Duodenal mucosa (tissue), 2 donors: ENCODE data around the gene MAP7D1.
"Not testable (repeated sequence)": the region's sequence is repeated elsewhere in the genome, so short reads cannot be mapped to it uniquely, and the experiment has no call there.

Experiments
- H3K27ac ChIP-seq: one replicate; pipeline ENCODE4 v1.7.0; 2013; ENCODE audit warnings: low read depth, low read length
- H3K27me3 ChIP-seq, 2 donors: one replicate each; pipeline ENCODE4 v1.7.0; 2013; ENCODE audit warnings: low read length in 2 of 2, control low read depth in 1 of 2; ENCODE audit not compliant: insufficient read depth in 2 of 2, control insufficient read depth in 1 of 2
- H3K36me3 ChIP-seq, 2 donors: one replicate each; pipeline ENCODE4 v1.7.0; 2013; ENCODE audit warnings: low read length in 2 of 2, control low read depth in 1 of 2; ENCODE audit not compliant: insufficient read depth in 2 of 2, control insufficient read depth in 1 of 2
- H3K4me1 ChIP-seq, 2 donors: one replicate each; pipeline ENCODE4 v1.7.0; 2013; ENCODE audit warnings: low read length in 2 of 2, control low read depth in 1 of 2; ENCODE audit not compliant: insufficient read depth in 2 of 2, control insufficient read depth in 1 of 2
- H3K4me3 ChIP-seq, 2 donors: one replicate each; pipeline ENCODE4 v1.7.0; 2013; ENCODE audit warnings: low read length in 2 of 2, low read depth in 1 of 2
- H3K9ac ChIP-seq, 2 donors: one replicate each; pipeline ENCODE4 v1.7.0; 2013; ENCODE audit warnings: low read length in 2 of 2, low read depth in 1 of 2
- H3K9me3 ChIP-seq, 2 donors: one replicate each; pipeline ENCODE4 v1.7.0; 2013; ENCODE audit warnings: low read length in 2 of 2, control low read depth in 1 of 2; ENCODE audit not compliant: control insufficient read depth in 1 of 2

Gene MAP7D1

GRCh38 chr1:36177589-36178431, 21.9 kb downstream of the MAP7D1 start:
- Histone ChIP-seq H3K4me1 (peaks cover 9 to 16% of the 10 kb centered on the region in 2 donors), H3K9ac (peak overlapping the region; percentile 22 to 64), H3K36me3 (peaks cover 41 to 64% of the 10 kb centered on the region in 2 donors), H3K27ac (no peak overlapping the region), H3K9me3 (no peaks in the 10 kb centered on the region), H3K27me3 (no peaks in the 10 kb centered on the region), H3K4me3 (peak overlapping the region; percentile 56 to 59)

GRCh38 chr1:36178471-36179219, 22.7 kb downstream of the MAP7D1 start:
- Histone ChIP-seq H3K27ac (peak overlapping the region; percentile 7), H3K9ac (peak overlapping the region; percentile 43 to 64), H3K27me3 (no peaks in the 10 kb centered on the region), H3K4me3 (peak overlapping the region; percentile 56 to 59), H3K9me3 (no peaks in the 10 kb centered on the region), H3K36me3 (peaks cover 33 to 56% of the 10 kb centered on the region in 2 donors), H3K4me1 (peaks cover 9 to 16% of the 10 kb centered on the region in 2 donors)

DNA sequence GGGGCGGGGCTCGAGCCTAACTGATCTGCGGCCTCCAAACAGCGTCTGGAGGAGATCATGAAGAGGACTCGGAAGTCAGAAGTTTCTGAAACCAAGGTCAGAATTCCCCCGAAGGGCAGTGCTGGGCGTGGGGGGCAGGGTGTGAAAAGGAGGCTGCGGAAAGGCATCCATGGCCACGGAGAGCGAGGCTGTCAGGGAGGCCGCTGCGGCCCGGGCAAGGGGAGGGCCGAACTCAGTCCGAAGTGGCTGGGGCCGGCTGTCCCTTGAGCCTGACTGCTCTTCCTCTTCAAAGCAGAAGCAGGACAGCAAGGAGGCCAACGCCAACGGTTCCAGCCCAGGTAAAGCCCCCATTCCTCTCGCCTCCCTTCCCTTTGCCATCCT, 23.2 kb downstream of the MAP7D1 start:
- H3K36me3 ChIP-seq, result peaks cover 28 to 50% of the 10 kb centered on the region in 2 donors
- peak overlapping the region; percentile 43 to 77 for H3K9ac ChIP-seq
- no peak overlapping the region for H3K27ac ChIP-seq

DNA sequence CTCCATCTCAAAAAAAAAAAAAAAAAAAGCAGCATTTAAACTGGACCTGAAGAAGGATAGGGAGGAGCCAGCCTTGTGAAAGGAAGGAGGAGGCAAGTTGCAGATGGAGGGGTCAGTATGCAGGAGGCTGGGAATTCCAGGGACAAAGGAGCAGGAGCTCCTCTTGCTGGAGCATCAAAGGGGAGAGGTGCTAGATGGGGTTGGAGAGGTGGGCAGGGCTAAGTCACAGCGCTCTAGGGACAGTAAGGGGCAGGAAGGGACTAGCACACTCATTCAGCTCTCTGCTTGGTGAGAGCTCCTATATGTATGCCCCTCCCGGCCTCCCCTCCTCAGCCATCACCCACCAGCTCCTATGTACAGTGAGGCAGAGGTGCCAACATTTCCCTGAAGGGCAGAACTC, 26.8 kb downstream of the MAP7D1 start:
- no peaks in the 10 kb centered on the region for H3K27me3 ChIP-seq
- peaks cover 9% of the 10 kb centered on the region in 2 donors for H3K4me1 ChIP-seq
- H3K4me3 ChIP-seq, result no peak overlapping the region
- H3K27ac ChIP-seq, result no peak overlapping the region
- H3K9ac ChIP-seq, result no peak overlapping the region
- H3K9me3 ChIP-seq, result no peaks in the 10 kb centered on the region
- peaks cover 14 to 22% of the 10 kb centered on the region in 2 donors for H3K36me3 ChIP-seq

More for the DNA sequence above, 23.2 kb downstream of the MAP7D1 start:
- Histone ChIP-seq H3K27me3 (no peaks in the 10 kb centered on the region), H3K9me3 (no peaks in the 10 kb centered on the region), H3K4me1 (peaks cover 9 to 16% of the 10 kb centered on the region in 2 donors), H3K4me3 (peak overlapping the region; percentile 56 to 58)

- no peak overlapping the region for H3K4me3 ChIP-seq
- no peak overlapping the region for H3K27ac ChIP-seq
- no peaks in the 10 kb centered on the region for H3K27me3 ChIP-seq
- peaks cover 13 to 22% of the 10 kb centered on the region in 2 donors for H3K36me3 ChIP-seq
- H3K4me1 ChIP-seq, result peaks cover 12 to 15% of the 10 kb centered on the region in 2 donors
- no peaks in the 10 kb centered on the region for H3K9me3 ChIP-seq
- no peak overlapping the region for H3K9ac ChIP-seq
Measured at GRCh38 chr1:36183309-36183856, 27.4 kb downstream of the MAP7D1 start.

DNA sequence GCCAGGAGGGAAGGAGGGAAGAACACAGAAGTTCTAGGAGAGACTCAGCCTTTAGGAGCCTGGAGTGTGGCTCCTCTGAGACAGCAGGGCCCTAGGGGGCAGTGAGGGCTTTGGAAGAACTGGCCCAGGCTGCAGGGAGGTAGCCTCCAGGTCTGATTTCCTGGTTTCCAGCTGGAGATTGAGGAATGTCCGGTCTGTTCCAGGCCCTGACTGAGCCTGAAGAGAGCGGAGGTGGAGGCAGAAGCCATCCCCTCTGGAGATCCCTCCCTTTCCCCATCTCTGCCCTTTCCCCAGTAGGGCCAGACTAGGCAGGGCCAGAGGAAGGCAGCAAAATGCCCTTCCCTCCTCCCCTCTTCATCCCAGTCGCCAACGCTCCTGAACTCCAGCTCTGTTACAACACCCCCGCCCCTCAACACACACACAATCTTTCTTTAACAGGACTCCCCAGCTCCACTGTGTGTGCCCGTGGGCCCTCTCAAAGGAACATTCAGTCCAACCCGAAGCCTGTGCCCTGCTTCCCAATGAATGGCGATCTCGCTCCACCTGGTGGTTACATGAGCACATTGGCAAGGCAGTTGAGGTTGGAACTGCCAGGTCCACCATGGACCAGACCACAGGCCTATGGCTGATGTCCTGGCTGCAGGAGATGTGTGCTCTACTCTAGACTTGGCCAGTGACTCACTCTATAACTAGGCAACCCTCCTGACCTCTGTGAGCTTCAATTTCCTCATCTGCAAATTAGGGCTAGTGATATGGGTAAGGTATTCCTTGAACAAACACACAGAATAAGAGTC, 32.0 kb downstream of the MAP7D1 start:
- Histone ChIP-seq H3K27me3 (no peaks in the 10 kb centered on the region), H3K36me3 (no peaks in the 10 kb centered on the region), H3K27ac (peak overlapping the region; percentile 3), H3K9me3 (no peaks in the 10 kb centered on the region), H3K9ac (peak overlapping the region in 1 of 2 donors; percentile 77), H3K4me1 (peaks cover 4 to 9% of the 10 kb centered on the region in 2 donors), H3K4me3 (peak overlapping the region in 1 of 2 donors; percentile 48)

GRCh38 chr1:36196805-36197204, 40.8 kb downstream of the MAP7D1 start:
- H3K9me3 ChIP-seq, H3K9ac ChIP-seq, H3K4me1 ChIP-seq, H3K27ac ChIP-seq, H3K27me3 ChIP-seq, H3K4me3 ChIP-seq, H3K36me3 ChIP-seq: not testable (repeated sequence)

DNA sequence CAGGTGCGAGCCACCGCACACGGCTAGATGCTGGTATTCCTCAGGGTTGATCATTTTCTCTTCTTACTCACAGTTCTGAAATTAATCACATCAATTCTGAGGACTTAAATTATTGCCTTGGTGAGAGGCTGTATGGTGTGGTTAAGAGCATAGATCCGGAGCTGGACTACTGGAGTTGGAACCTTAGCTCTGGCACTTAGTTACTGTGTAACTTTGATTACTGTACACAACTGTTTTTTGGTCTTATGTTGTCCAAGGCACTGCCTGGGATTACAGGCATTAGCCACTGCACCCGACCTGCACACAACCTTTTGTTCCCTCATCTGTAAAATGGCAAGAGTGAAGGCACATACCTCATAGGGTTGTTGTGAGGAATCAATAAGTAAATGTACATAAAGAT, 42.7 kb downstream of the MAP7D1 start:
- Histone ChIP-seq H3K4me3 (no peak overlapping the region), H3K9me3 (no peaks in the 10 kb centered on the region), H3K27ac (no peak overlapping the region), H3K36me3 (no peaks in the 10 kb centered on the region), H3K4me1 (peaks cover 0 to 5% of the 10 kb centered on the region in 2 donors), H3K27me3 (no peaks in the 10 kb centered on the region), H3K9ac (no peak overlapping the region)

DNA sequence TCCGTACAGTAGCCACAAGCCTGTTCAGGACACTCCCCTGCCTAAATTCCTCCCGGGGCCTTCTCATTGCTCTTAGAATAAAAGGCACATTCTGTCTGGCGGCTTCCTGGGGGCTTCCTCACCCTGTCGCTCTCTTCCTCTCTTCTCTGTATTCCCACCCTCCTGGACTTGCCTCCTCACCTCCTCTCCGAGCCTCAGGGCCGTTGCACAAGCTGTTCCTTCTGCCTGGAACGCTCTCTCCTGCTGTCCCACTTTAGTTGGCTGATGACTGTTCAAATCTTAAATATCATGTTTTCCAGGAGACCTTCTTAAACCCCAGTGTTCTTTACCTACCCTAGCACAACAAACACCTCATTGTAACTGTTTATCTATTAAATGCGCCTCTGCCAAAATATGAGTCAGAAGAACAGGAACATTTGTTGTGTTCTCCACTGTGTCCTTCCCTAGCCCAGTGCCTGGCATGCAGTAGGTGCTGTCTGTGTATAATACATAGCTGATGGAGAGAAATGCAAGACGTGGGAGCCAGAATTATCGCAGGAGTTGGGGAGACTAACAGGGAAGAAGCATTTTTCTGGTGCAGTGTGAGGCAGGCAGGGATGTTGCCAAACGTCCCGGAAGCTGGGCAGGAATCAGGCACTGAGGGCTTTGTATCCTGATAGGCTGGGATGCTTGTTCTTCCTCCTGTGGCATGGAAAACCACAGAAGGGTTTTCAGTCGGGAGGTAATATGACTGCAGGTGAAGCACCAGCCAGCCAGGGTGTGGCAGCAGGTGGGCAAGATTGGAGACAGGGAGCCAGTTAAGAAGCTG, 44.2 kb downstream of the MAP7D1 start:
- H3K9me3 ChIP-seq, result no peaks in the 10 kb centered on the region
- H3K36me3 ChIP-seq, result no peaks in the 10 kb centered on the region
- no peak overlapping the region for H3K4me3 ChIP-seq
- H3K4me1 ChIP-seq, result peaks cover 0 to 5% of the 10 kb centered on the region in 2 donors
- H3K27me3 ChIP-seq, result no peaks in the 10 kb centered on the region
- H3K9ac ChIP-seq, result no peak overlapping the region
- no peak overlapping the region for H3K27ac ChIP-seq
